Measurements from ENCODE around the gene EGLN2.
"Not testable (repeated sequence)": the region's sequence is repeated elsewhere in the genome, so short reads cannot be mapped to it uniquely, and the experiment has no call there.

Gene EGLN2

GRCh38 chr19:40850277-40850676, 51.3 kb downstream of the EGLN2 start, which contains the start of gene CYP2A6:
TSS of gene CYP2A6 (minus strand) at chr19:40850447. CDS start at chr19:40850426, 21 bp downstream.
- not testable (repeated sequence) for DNase-seq

- DNase-seq: not testable (repeated sequence)
Observed at GRCh38 chr19:40852467-40853152, 53.6 kb downstream of the EGLN2 start.
